Skeletal muscle cell (primary cell): ENCODE results near the gene AHR.

Source experiments
- DNase-seq: peaks from one replicate; pipeline ENCODE4 v3.0.0-alpha.2; 2010; ENCODE audit warnings: low read depth
- H3K4me3 ChIP-seq: 2 replicates; pipeline ENCODE4 v1.5.1; 2011; ENCODE audit warnings: low read depth, mild to moderate bottlenecking, control low read depth, low read length, moderate library complexity

Gene AHR

DNA sequence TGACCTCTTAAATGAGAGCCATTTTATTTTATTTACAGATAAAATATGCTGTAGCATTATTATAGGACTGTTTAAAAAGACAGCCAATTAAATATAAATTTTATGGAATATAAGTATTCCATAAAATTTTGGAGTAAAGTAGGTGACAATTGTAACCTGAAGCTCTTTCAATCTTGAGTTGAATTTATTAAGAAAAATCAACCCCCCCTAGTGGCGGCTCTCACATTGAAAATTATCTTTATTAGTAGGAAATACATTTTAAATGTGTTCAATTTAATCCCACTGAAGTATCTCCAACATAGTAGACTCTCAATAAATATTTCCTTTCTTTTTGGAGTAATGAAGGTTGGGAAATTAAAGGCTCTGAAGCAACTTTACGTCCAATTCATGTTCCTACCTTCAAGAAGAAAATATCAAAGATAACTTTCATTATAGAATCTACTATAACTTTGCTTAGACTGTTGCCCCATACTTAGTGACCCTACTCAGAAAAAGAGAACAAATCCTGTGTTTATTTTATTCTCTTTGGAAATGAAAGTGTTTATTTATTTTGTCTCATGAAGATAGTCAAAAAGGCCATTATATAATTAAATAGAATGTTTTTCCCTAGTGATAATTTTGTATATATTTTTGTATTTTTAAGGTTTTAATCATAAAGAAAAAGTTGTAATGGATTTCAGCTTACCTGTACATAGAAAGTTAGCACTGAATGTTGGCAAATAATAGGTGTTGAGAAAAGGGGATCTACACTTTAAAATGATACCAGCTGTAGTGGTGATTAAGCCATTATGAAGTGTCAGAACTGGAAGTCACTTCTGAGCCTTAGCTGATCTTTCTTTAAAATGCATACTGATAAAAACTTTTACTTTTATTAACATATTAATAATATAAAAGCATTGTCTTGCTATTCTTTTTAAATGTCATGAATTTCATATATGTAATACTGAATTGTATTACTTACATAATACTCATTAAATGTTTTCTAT lies 3.3 kb downstream of the AHR start:
- H3K4me3 ChIP-seq = peak overlapping the region; percentile 97
- no peak for DNase-seq

DNA sequence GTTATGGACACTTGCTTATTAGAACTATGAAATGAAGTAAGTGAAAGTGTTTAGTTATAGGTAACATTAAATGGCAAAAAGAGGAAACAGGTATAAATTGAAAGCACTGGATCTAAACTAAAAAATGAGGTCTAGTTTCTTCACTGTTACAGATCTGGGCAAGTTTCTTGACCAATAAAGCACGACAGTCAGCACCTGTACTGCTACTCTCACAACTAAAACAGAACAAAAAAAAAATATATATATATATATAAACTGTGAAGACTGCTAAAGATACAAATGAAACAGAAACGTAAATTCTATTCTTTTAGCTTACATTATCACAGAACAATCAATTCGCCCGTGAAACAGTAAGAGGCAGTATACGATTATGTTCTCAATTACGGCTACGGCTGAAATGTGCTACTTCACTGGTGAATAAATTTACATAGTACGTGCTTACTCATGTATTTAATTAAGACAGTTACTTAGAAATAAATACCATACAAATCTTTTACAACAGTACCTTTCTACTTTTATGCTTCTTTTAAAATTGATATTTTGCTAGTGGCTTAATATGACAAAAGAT lies 4.2 kb downstream of the AHR start:
- H3K4me3 ChIP-seq = no peak overlapping the region

DNA sequence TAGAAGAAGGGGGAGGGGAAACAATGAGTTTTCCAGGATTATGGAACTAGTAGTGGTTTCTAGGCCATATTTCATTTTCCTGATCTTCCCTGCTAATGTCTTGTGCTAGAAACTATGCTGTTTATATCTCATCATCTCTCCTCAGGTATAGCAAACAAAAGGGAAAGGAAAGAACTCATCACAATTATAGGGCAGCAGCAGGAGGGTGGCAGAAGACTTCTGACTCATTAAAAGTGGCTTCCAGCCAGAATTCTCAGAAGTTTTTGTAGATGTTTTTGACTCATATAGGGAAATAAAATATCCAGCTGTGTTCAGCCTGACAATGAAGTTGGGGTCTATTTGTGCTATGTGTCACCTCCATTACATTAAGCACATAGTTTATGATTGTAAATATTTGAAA lies 6.5 kb downstream of the AHR start:
- no peak overlapping the region for H3K4me3 ChIP-seq
- DNase-seq = peak; percentile 71

More for the DNA sequence above, 4.2 kb downstream of the AHR start:
- DNase-seq = no peak

DNA sequence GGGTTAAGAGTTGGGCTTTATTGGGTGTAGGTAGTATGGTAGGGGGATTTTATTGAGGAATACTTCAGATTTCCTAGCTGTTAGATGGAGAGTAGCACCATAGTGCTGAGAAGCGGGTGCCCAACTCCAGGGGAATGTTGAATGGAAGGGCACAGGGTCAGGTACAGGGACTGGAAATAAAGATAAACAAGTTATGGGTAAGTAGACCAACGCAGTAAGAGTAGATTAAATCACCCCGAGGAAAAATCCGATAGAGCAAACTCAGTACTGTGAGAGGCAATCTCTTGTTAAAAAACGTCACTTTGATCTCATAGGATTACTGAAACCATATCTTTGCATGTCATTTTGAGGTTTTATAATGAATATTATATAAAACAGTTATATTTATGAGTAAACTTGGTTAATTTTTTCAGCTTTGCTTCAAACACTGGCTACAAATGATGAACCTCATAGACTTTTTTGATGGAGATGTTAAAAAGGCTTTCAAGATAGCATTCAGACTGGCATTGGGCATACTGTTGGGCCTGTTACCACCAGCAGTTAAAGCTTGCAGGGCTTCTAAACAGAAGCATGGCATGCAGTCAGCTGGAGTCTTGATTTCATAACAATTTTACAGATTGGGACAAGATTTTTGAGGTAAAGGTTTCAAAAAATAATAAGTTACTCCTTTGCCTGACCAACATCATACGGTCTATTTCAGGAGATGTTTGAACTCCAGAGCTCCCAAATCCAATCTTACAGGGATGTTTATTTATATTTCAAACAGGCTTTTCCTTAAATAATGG lies 7.1 kb downstream of the AHR start:
- no peak overlapping the region for H3K4me3 ChIP-seq
- no peak for DNase-seq

DNA sequence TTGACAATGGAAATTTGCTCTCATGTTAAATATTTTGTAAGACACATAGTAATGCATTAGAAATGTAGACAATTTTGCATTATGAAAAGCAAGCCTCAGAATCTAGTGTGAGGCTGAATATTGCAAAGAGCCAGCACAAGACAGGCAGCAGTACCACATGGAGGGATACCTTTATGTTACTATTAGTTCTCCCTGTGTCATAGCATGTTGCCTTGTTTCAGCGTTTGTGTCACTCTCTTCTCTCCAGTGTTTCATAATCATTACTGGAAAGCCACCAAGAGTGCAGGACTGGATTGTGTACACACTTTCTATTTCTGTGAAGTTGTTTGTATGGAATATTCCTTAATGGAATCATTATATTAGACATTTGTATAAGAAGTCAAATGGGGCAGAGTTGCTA lies 8.5 kb downstream of the AHR start:
- H3K4me3 ChIP-seq = no peak overlapping the region
- DNase-seq = no peak

DNA sequence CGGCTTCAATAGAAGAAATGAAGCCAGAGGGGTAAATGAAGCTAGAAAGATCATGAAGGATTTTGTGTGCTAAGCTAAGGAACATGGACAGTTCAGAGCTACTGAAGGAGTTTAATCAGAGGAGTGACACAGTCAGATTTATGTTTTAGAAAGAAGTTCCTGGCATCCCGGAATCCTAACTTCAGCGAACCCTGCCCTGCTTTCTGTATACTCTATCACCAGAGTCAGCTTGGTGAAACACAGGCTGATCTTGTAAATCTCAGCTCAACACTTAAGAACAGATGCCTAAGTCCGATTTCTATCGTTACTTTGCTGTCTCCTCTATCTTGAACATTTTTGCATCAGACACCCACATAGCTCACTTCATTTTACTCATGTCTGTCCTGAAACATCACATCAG lies 9.1 kb downstream of the AHR start:
- H3K4me3 ChIP-seq = no peak overlapping the region
- no peak for DNase-seq

- H3K4me3 ChIP-seq = no peak overlapping the region
- no peak for DNase-seq
These were observed 9.7 kb downstream of the AHR start for GRCh38 chr7:17307969-17308648.

GRCh38 chr7:17311194-17311593 lies 12.7 kb downstream of the AHR start:
- H3K4me3 ChIP-seq = no peak overlapping the region
- no peak for DNase-seq

- DNase-seq = no peak
These were observed 13.5 kb downstream of the AHR start for GRCh38 chr7:17311952-17312351.

GRCh38 chr7:17312641-17313040 lies 14.2 kb downstream of the AHR start:
- no peak for DNase-seq
- H3K4me3 ChIP-seq = no peak overlapping the region

More at GRCh38 chr7:17311952-17312351, 13.5 kb downstream of the AHR start:
- H3K4me3 ChIP-seq = no peak overlapping the region

- no peak for DNase-seq
- H3K4me3 ChIP-seq = no peak overlapping the region
These were observed 14.7 kb downstream of the AHR start for GRCh38 chr7:17313194-17313593.

DNA sequence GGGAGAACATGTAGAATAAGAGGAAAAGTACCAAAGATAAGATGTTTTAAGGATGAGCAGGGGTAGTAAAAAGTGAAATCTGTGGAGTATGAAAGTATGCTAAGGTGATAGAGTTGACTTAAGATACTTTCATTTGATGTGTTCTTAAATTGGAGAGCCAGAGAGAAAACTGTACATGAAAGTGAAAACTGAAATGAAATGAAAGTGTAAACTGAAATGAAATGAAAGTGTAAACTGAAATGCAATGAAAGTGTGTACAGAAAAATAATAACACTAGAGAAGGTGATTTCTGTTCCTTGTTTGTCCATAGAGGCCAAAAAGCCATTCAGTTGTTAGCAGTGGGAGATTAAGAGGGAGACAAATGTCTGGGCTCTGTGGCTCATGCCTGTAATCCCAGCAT lies 17.5 kb downstream of the AHR start:
- no peak overlapping the region for H3K4me3 ChIP-seq
- DNase-seq = no peak

GRCh38 chr7:17318146-17318545 lies 19.7 kb downstream of the AHR start:
- peak; percentile 44 for DNase-seq
- no peak overlapping the region for H3K4me3 ChIP-seq

DNA sequence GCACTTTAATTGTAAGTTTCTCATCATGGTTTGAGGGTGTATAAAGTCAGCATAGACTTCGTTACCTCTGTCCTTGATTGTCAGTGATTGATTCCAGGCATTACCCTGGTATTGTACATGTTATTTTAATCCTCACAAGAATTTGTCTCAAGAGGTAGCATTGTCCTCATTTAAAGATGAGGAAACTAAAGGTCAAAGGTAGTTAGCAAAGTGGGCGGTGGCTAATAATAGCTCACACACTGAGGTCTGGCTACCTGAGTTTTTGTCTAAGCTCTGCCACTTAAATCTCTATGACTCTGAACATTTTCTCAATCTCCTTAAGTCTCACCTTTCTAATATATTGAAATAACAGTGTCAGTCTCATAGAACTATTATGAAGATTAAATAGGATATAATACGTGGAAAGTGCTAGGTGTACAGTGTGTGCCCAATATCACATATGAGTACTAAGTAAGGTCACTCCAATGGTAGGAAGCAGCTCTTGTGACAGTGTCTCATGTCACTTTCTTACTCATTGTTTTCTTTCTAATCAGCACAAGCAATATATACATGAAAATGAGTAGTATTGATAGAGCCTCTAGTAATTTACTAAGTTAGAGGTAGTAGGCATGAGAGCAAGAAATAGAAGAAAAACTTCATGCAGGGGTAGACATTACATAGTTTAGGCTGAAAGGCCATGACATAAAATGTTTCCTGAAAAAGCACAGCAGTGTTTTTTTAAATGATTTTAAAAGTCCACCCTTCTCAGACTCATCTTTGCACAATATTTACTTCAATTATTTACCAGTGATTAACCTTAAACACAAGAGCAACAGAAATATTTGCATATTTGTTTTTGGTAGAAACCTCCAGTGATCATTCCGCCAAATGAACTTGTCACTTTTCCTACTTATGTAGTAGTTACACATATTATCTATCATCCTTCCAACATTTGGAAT lies 21.0 kb downstream of the AHR start:
- DNase-seq = no peak
- no peak overlapping the region for H3K4me3 ChIP-seq

GRCh38 chr7:17320102-17320497 lies 21.6 kb downstream of the AHR start:
- H3K4me3 ChIP-seq = no peak overlapping the region
- no peak for DNase-seq

DNA sequence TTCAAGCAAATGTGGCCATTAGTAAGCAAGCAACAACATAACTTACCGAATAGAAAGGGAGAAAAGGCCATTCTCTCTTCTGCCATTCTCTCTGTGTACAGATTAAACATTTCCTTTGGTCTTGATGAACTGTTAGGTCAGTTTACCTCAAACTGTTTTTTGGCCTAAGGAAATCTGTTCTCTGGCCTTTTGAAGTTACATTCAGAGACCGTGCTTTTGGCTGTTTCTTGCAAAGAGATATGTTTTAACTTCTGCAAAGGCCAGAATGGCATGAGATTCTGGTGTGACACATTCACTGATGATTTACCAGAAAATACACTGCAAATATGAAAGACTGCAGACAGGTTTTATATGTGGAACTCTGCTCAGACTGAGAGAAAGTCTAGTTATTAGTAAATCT lies 22.2 kb downstream of the AHR start:
- H3K4me3 ChIP-seq = no peak overlapping the region
- DNase-seq = no peak

- no peak for DNase-seq
These were observed 26.9 kb downstream of the AHR start for GRCh38 chr7:17325364-17325763.

DNA sequence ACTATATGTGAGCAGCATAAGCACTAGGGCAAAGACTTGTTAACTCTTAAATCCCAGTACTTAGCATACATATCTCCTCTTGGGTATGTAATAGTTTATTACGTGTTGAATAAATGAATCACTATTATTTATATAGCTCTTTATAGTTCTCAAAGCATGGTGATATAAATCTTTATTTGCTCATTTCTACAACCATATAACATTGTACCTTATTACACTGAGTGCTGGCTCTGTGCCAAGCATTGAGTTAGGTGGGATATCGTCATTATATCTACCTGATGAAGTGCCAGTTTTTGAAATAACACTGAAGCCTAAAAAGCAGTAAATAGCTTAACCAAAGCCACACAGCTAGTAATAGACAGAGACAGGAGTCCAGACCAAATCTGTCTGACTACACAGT lies 27.9 kb downstream of the AHR start:
- no peak overlapping the region for H3K4me3 ChIP-seq
- DNase-seq = no peak

More at GRCh38 chr7:17325364-17325763, 26.9 kb downstream of the AHR start:
- no peak overlapping the region for H3K4me3 ChIP-seq

- no peak overlapping the region for H3K4me3 ChIP-seq
- DNase-seq = no peak
These were observed 30.2 kb downstream of the AHR start for GRCh38 chr7:17328641-17329040.
